Right lobe of liver (tissue), 6 donors: ENCODE measurements around the gene GBE1. TPM values are rescaled to one million over a fixed set of nuclear protein-coding genes. Genes with fewer than 3 reads are reported as not detected.

Experiments used
- ATAC-seq, 4 donors: fragments of 200-7000 bp; cut with Tn5 transposase; one replicate each; pipeline ENCODE4 v1.9.1; 2020; ENCODE audit warnings: mild to moderate bottlenecking in 4 of 4, moderate library complexity in 4 of 4
- DNase-seq, 3 donors: peaks; one replicate each; pipeline ENCODE4 v3.0.0-alpha.2; 2020
- H3K27ac ChIP-seq, 3 donors: fragments of 200-600 bp; one replicate each; pipeline ENCODE4 v1.8.0; 2022
- H3K27me3 ChIP-seq, 2 donors: fragments of 200-600 bp; one replicate each; pipeline ENCODE4 v1.8.0; 2022
- H3K36me3 ChIP-seq, 4 donors: fragments of 200-600 bp; sonication (generic) in 1 of 4; one replicate each; pipeline versions ENCODE4 v1.5.1 to v1.8.0; 2017 to 2022; ENCODE audit warnings: control low read depth in 1 of 4
- H3K4me1 ChIP-seq, 4 donors: fragments of 200-600 bp; sonication (generic) in 1 of 4; one replicate each; pipeline versions ENCODE4 v1.5.1 to v1.8.0; 2017 to 2022; ENCODE audit warnings: control low read depth in 1 of 4
- H3K4me3 ChIP-seq, 3 donors: fragments of 200-600 bp; one replicate each; pipeline ENCODE4 v1.8.0; 2022
- H3K9me3 ChIP-seq, 4 donors: fragments of 200-600 bp; sonication (generic) in 1 of 4; one replicate each; pipeline versions ENCODE4 v1.5.1 to v1.8.0; 2017 to 2022; ENCODE audit warnings: control low read depth in 1 of 4
- POLR2A ChIP-seq: fragments of 450-650 bp; IDR thresholded peaks from one replicate; pipeline ENCODE4 v1.6.1; 2017; ENCODE audit warnings: antibody characterized with exemption, mild to moderate bottlenecking
- WGBS: methylation state at CpG from one replicate; pipeline ENCODE4 v1.1.6; 2018; ENCODE audit warnings: low coverage, low lambda C conversion rate; ENCODE audit not compliant: insufficient coverage; ENCODE audit errors: missing lambda C conversion rate; 5-methylcytosine and 5-hydroxymethylcytosine counted together
- intact Hi-C, 2 donors: fragments of 100-400 bp; cut with DNase I; formaldehyde crosslinking; loops; one replicate each; pipeline versions ENCODE4 v1.11.2 to v1.14.1; 2022
- total RNA-seq, 6 experiments: library from RNA; depleted of rRNA in 2 of 6; stranded (reverse); fragments of >200 nt in 2 of 6; fragmentation: NEBNext Ultra II Directional in 3 of 6; extraction: Animal tissue kit (Norgen Biotek cat#: 25700) in 3 of 6; gene quantifications; one replicate each; pipeline versions ENCODE4 v1.1.0 to v1.2.4, GENCODE V29; 2016 to 2023
- TF ChIP-seq, protein P1 (sequence below), 4 donors: fragments of 200-600 bp in 3 of 4; fragments of 450-650 bp in 1 of 4; IDR thresholded peaks; one replicate each; pipeline versions ENCODE4 v1.5.1 to v1.8.0; 2016 to 2022; ENCODE audit warnings: antibody characterized with exemption in 4 of 4, mild to moderate bottlenecking in 2 of 4
- donor health status: DM: no; HTN: yes; CAD: no.
- donor health status: DM: no; HTN: no; CAD: no.
- donor health status: DM: no; HTN: no; CAD: no.
- donor health status: DM: no; HTN: yes; CAD: no.
- donor health status: DM: no; HTN: yes; CAD: no.

Gene GBE1
- total RNA-seq, 6 experiments from 2014 or later, result 27.3 to 66.0 (median 57.3) TPM

DNA sequence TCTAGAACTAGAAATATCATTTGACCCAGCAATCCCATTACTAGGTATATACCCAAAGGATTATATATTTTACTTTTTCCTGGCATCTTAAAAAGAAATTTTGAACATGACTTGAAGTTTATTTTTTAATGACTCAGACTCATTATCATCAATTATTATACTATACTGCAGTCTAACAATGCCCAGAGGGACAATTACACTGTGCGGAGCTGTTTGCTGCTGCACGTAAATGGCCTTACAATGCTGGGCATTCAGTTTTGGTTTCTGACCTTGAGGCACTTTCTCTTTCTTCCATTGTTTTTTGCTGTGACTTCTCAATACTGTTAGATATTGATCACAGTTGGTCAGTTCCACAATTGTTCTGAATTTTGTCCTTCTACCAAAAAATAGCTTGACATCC lies 128.8 kb downstream of the GBE1 start:
- H3K4me1 ChIP-seq, result no peaks in the 10 kb centered on the region
- no peak for ATAC-seq
- no peaks in the 10 kb centered on the region for H3K9me3 ChIP-seq
- TF ChIP-seq, protein P1, sequence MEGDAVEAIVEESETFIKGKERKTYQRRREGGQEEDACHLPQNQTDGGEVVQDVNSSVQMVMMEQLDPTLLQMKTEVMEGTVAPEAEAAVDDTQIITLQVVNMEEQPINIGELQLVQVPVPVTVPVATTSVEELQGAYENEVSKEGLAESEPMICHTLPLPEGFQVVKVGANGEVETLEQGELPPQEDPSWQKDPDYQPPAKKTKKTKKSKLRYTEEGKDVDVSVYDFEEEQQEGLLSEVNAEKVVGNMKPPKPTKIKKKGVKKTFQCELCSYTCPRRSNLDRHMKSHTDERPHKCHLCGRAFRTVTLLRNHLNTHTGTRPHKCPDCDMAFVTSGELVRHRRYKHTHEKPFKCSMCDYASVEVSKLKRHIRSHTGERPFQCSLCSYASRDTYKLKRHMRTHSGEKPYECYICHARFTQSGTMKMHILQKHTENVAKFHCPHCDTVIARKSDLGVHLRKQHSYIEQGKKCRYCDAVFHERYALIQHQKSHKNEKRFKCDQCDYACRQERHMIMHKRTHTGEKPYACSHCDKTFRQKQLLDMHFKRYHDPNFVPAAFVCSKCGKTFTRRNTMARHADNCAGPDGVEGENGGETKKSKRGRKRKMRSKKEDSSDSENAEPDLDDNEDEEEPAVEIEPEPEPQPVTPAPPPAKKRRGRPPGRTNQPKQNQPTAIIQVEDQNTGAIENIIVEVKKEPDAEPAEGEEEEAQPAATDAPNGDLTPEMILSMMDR (IDR thresholded peaks at IDR 0.05), result no peak
- H3K27me3 ChIP-seq, result no peaks in the 10 kb centered on the region
- H3K4me3 ChIP-seq, result no peak overlapping the region
- no peak for DNase-seq
- H3K27ac ChIP-seq, result no peak overlapping the region
- 95% methylated on average over 2 of the region's 2 CpGs for WGBS
- no peaks in the 10 kb centered on the region for H3K36me3 ChIP-seq
- intact Hi-C loops, result no loop called here

DNA sequence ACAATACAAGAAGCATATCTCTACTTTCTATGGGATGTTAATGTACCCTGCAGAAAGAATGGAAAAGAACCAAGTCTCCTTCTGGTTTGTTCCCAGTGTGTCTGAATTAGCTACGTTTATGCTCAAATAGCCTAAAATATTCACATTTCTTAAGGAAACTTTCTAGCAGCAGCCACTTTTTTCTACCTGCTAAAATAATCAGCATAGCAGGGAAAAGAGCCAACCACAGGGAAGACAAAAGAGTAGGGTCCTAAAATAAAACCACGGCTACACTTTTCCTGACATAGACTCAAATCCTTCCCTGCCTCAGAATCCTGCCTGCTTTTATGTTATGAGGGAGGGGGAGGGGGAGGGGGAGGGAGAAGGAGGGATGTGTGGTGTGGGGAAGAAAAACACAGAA lies 136.7 kb downstream of the GBE1 start:
- WGBS, result 91% methylated on average over 2 of the region's 2 CpGs

DNA sequence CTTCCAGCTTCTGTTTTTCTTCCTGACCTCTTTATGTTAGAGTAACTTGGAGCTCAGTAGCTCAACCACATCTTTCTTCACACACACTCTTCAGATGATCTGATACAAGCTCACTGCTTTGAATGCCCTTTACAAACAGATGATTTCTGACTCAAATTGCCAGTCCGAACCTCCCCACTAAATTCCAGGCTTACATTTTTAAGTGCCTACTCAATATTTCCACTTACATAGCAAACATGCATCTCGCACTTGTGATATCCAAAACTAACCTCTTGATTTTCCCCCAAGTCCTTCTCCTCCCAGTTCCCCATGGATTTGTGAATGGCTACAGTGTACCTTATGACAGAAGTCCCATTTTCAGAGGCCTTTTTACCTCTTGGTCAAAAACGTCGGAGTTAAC lies 139.1 kb downstream of the GBE1 start:
- 90% methylated on average over 4 of the region's 4 CpGs for WGBS

More for the DNA sequence above, 136.7 kb downstream of the GBE1 start:
- DNase-seq (no peak), ATAC-seq (no peak)
- Histone ChIP-seq H3K4me1 (no peaks in the 10 kb centered on the region), H3K4me3 (no peak overlapping the region), H3K36me3 (no peaks in the 10 kb centered on the region), H3K27ac (no peak overlapping the region), H3K9me3 (no peaks in the 10 kb centered on the region), H3K27me3 (no peaks in the 10 kb centered on the region)
- intact Hi-C loops, result no loop called here
- TF ChIP-seq POLR2A, result no peak
- TF ChIP-seq, protein P1 (IDR thresholded peaks at IDR 0.05), result no peak

DNA sequence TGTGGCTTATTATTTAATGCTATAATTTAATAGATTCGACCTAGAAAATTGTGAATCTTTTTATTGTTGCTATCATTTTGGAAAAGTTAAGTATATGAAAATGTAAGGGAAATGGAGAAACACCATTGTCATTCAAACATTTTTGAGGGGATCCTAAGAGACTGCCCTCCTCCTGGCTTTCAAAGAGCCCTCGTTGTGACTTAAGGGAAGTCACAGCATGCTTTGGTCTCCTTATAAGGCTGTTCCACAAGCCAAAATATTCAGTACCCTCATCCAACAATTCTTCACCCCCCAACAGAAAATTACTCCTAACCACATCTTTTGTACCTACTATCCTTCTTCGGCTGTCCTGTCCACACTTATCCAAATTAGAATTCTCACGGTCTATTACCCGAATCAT lies 140.2 kb downstream of the GBE1 start:
- Histone ChIP-seq H3K36me3 (no peaks in the 10 kb centered on the region), H3K9me3 (no peaks in the 10 kb centered on the region), H3K4me3 (no peak overlapping the region), H3K27me3 (no peaks in the 10 kb centered on the region), H3K27ac (no peak overlapping the region), H3K4me1 (no peaks in the 10 kb centered on the region)
- ATAC-seq (no peak), DNase-seq (no peak)
- intact Hi-C loops, result no loop called here
- 79% methylated on average over 5 of the region's 5 CpGs for WGBS
- TF ChIP-seq, protein P1 (IDR thresholded peaks at IDR 0.05), result no peak

More for the DNA sequence above, 139.1 kb downstream of the GBE1 start:
- H3K27me3 ChIP-seq, result no peaks in the 10 kb centered on the region
- H3K27ac ChIP-seq, result no peak overlapping the region
- ATAC-seq (no peak), DNase-seq (no peak)
- intact Hi-C loops, result no loop called here
- no peak overlapping the region for H3K4me3 ChIP-seq
- no peak for TF ChIP-seq POLR2A
- TF ChIP-seq, protein P1 (IDR thresholded peaks at IDR 0.05), result no peak
- H3K9me3 ChIP-seq, result no peaks in the 10 kb centered on the region
- H3K4me1 ChIP-seq, result no peaks in the 10 kb centered on the region
- H3K36me3 ChIP-seq, result no peaks in the 10 kb centered on the region

DNA sequence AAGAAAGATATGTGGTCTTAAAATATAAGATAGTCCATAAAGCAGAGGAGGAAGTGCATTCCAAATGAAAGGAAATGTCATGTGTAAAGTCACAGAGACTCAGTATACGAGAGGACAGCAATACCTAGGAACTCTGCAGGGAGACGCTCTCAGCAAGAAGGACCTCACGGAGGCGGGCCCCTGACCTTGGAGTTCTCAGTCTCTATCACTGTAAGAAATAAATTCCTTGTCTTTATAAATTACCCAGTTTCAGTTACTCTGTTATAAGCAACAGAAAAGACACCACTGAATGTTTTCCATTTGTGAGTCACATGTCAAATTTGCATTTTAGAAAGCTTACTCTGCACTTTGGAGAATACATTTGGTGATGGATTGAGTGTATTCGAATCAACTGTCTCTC lies 140.6 kb downstream of the GBE1 start:
- TF ChIP-seq, protein P1 (IDR thresholded peaks at IDR 0.05), result no peak
- TF ChIP-seq POLR2A, result no peak
- no peaks in the 10 kb centered on the region for H3K36me3 ChIP-seq
- intact Hi-C loops, result no loop called here
- no peaks in the 10 kb centered on the region for H3K27me3 ChIP-seq
- H3K27ac ChIP-seq, result no peak overlapping the region
- H3K4me1 ChIP-seq, result no peaks in the 10 kb centered on the region
- ATAC-seq (no peak), DNase-seq (no peak)
- H3K9me3 ChIP-seq, result no peaks in the 10 kb centered on the region
- 92% methylated on average over 5 of the region's 5 CpGs for WGBS
- H3K4me3 ChIP-seq, result no peak overlapping the region
